Peyer's patch (tissue), 4 donors: ENCODE data around the gene PRKAR1B. TPM values are rescaled to one million over a fixed set of nuclear protein-coding genes. Genes with fewer than 3 reads are reported as not detected.

Experiments
- DNase-seq, 3 donors: peaks; one replicate each; pipeline ENCODE4 v3.0.0-alpha.2; 2017 to 2019
- H3K27ac ChIP-seq, 4 donors: fragments of 200-600 bp; sonication (generic); one replicate each; pipeline ENCODE4 v1.5.1; 2016 to 2019
- H3K27me3 ChIP-seq, 2 donors: fragments of 200-600 bp; sonication (generic); one replicate each; pipeline ENCODE4 v1.5.1; 2019
- H3K36me3 ChIP-seq, 3 donors: fragments of 200-600 bp; sonication (generic); one replicate each; pipeline ENCODE4 v1.5.1; 2016 to 2019
- H3K4me1 ChIP-seq, 4 donors: fragments of 200-600 bp; sonication (generic); one replicate each; pipeline ENCODE4 v1.5.1; 2016 to 2019
- H3K4me3 ChIP-seq, 4 donors: fragments of 200-600 bp; sonication (generic); 1 replicate in 3 of 4; 2 replicates in 1 of 4; pipeline ENCODE4 v1.5.1; 2016 to 2019; ENCODE audit warnings: mild to moderate bottlenecking in 1 of 4
- H3K9me3 ChIP-seq, 4 donors: fragments of 200-600 bp; sonication (generic); one replicate each; pipeline ENCODE4 v1.5.1; 2016 to 2019; ENCODE audit warnings: mild to moderate bottlenecking in 1 of 4
- CTCF ChIP-seq, 6 experiments: fragments of 450-650 bp in 4 of 6; fragments of 200-600 bp in 2 of 6; sonication (generic) in 1 of 6; IDR thresholded peaks; one replicate each; pipeline ENCODE4 v1.5.1; 2017 to 2019; ENCODE audit warnings: antibody characterized with exemption in 6 of 6, mild to moderate bottlenecking in 3 of 6, moderate library complexity in 1 of 6
- POLR2A ChIP-seq, 2 donors: fragments of 450-650 bp; IDR thresholded peaks; one replicate each; pipeline ENCODE4 v1.5.1; 2017; ENCODE audit warnings: antibody characterized with exemption in 2 of 2, mild to moderate bottlenecking in 2 of 2, moderate library complexity in 2 of 2
- total RNA-seq, 4 donors: library from RNA; depleted of rRNA; stranded (reverse); fragments of >200 nt; gene quantifications; one replicate each; pipeline ENCODE4 v1.1.0, GENCODE V29; 2016

PRKAR1B gene
- total RNA-seq, 4 donors from 2014 or later: 13.0 to 42.9 (median 17.0) TPM

- Histone ChIP-seq H3K9me3 (no peaks in the 10 kb centered on the region), H3K36me3 (no peaks in the 10 kb centered on the region), H3K27me3 (no peaks in the 10 kb centered on the region), H3K27ac (peak overlapping the region in 2 of 4 donors; percentile 30 to 39), H3K4me1 (peaks cover 0 to 19% (median 5%) of the 10 kb centered on the region in 4 donors), H3K4me3 (no peak overlapping the region)
- DNase-seq: no peak
- no peak for TF ChIP-seq POLR2A (IDR thresholded peaks at IDR 0.05)
- TF ChIP-seq CTCF (IDR thresholded peaks at IDR 0.05): no peak
Measured at GRCh38 chr7:542713-543500, 184.2 kb downstream of the PRKAR1B start.

GRCh38 chr7:542131-542712 is 184.9 kb downstream of the PRKAR1B start:
- H3K36me3 ChIP-seq: no peaks in the 10 kb centered on the region
- no peak overlapping the region for H3K4me3 ChIP-seq
- no peaks in the 10 kb centered on the region for H3K27me3 ChIP-seq
- H3K27ac ChIP-seq: peak overlapping the region in 1 of 4 donors; percentile 30
- no peak for DNase-seq
- H3K9me3 ChIP-seq: no peaks in the 10 kb centered on the region
- peaks cover 0 to 24% (median 6%) of the 10 kb centered on the region in 4 donors for H3K4me1 ChIP-seq
- TF ChIP-seq POLR2A (IDR thresholded peaks at IDR 0.05): no peak
- no peak for TF ChIP-seq CTCF (IDR thresholded peaks at IDR 0.05)

GRCh38 chr7:541661-542060 is 185.4 kb downstream of the PRKAR1B start:
- no peaks in the 10 kb centered on the region for H3K36me3 ChIP-seq
- H3K27me3 ChIP-seq: no peaks in the 10 kb centered on the region
- no peaks in the 10 kb centered on the region for H3K9me3 ChIP-seq
- no peak for DNase-seq
- H3K4me1 ChIP-seq: peaks cover 0 to 24% (median 6%) of the 10 kb centered on the region in 4 donors
- no peak overlapping the region for H3K27ac ChIP-seq
- H3K4me3 ChIP-seq: no peak overlapping the region
- no peak for TF ChIP-seq POLR2A (IDR thresholded peaks at IDR 0.05)
- TF ChIP-seq CTCF (IDR thresholded peaks at IDR 0.05): no peak

GRCh38 chr7:540997-541396 is 186.1 kb downstream of the PRKAR1B start:
- DNase-seq: no peak
- TF ChIP-seq CTCF (IDR thresholded peaks at IDR 0.05): no peak
- TF ChIP-seq POLR2A (IDR thresholded peaks at IDR 0.05): no peak
- H3K27ac ChIP-seq: no peak overlapping the region
- H3K36me3 ChIP-seq: no peaks in the 10 kb centered on the region
- H3K27me3 ChIP-seq: no peaks in the 10 kb centered on the region
- H3K9me3 ChIP-seq: no peaks in the 10 kb centered on the region
- peaks cover 0 to 24% (median 6%) of the 10 kb centered on the region in 4 donors for H3K4me1 ChIP-seq
- no peak overlapping the region for H3K4me3 ChIP-seq

- TF ChIP-seq CTCF (IDR thresholded peaks at IDR 0.05) (no peak), POLR2A (IDR thresholded peaks at IDR 0.05) (no peak)
- Histone ChIP-seq H3K4me1 (peaks cover 0 to 24% (median 6%) of the 10 kb centered on the region in 4 donors), H3K4me3 (no peak overlapping the region), H3K9me3 (no peaks in the 10 kb centered on the region), H3K27ac (peak overlapping the region in 1 of 4 donors; percentile 87), H3K36me3 (no peaks in the 10 kb centered on the region), H3K27me3 (no peaks in the 10 kb centered on the region)
- DNase-seq: no peak
Measured at GRCh38 chr7:540579-540978, 186.5 kb downstream of the PRKAR1B start.
